Large intestine (tissue), 3 donors: ENCODE data around the gene SHC3. TPM values are rescaled to one million over a fixed set of nuclear protein-coding genes. Genes with fewer than 3 reads are reported as not detected.

ENCODE experiments used
- DNase-seq, 2 donors: peaks; one replicate each; pipeline versions ENCODE4 v3.0.0 to v3.0.0-alpha.2; 2013
- H3K27ac ChIP-seq: one replicate; pipeline ENCODE4 v1.5.1; 2013; ENCODE audit warnings: low read length
- H3K27me3 ChIP-seq: 2 replicates; pipeline ENCODE4 v1.6.1; 2013; ENCODE audit warnings: low read length; ENCODE audit not compliant: control insufficient read depth, insufficient read depth
- H3K36me3 ChIP-seq: 2 replicates; pipeline ENCODE4 v1.6.1; 2013; ENCODE audit warnings: low read length; ENCODE audit not compliant: control insufficient read depth, insufficient read depth
- H3K4me1 ChIP-seq: one replicate; pipeline ENCODE4 v1.6.1; 2013; ENCODE audit warnings: low read length; ENCODE audit not compliant: control insufficient read depth, insufficient read depth
- H3K4me3 ChIP-seq: one replicate; pipeline ENCODE4 v1.5.1; 2013; ENCODE audit warnings: low read length
- H3K9me3 ChIP-seq: one replicate; pipeline ENCODE4 v1.6.1; 2013; ENCODE audit warnings: mild to moderate bottlenecking, low read depth, low read length, moderate library complexity; ENCODE audit not compliant: control insufficient read depth
- WGBS: methylation state at CpG from one replicate; pipeline ENCODE4 v1.1.5; 2013; ENCODE audit warnings: low lambda C conversion rate; ENCODE audit not compliant: insufficient coverage; 5-methylcytosine and 5-hydroxymethylcytosine counted together
- polyA plus RNA-seq: library from polyadenylated mRNA; unstranded; fragments of 120-200 nt; gene quantifications from one replicate; pipeline ENCODE4 v1.2.1, GENCODE V29; 2013

The SHC3 gene
- polyA plus RNA-seq, 1 donor: 0.69 TPM

GRCh38 chr9:89186960-89187359, 8.3 kb upstream of the SHC3 start:
- Histone ChIP-seq H3K36me3 (no peaks in the 10 kb centered on the region), H3K4me3 (no peak overlapping the region), H3K27ac (no peak overlapping the region), H3K4me1 (no peaks in the 10 kb centered on the region), H3K9me3 (no peaks in the 10 kb centered on the region), H3K27me3 (peaks cover 2% of the 10 kb centered on the region)
- no peak for DNase-seq
- WGBS: 89% methylated on average over 4 of the region's 5 CpGs

- DNase-seq: peak in 1 of 2 donors; percentile 10
These were observed 7.4 kb upstream of the SHC3 start for GRCh38 chr9:89185980-89186379.

GRCh38 chr9:89183146-89183545, 4.5 kb upstream of the SHC3 start:
- Histone ChIP-seq H3K4me1 (peaks cover 18% of the 10 kb centered on the region), H3K27me3 (peaks cover 10% of the 10 kb centered on the region), H3K9me3 (no peaks in the 10 kb centered on the region), H3K4me3 (no peak overlapping the region), H3K36me3 (no peaks in the 10 kb centered on the region), H3K27ac (no peak overlapping the region)
- DNase-seq: no peak
- WGBS: no CpG with 5 or more reads among the region's 3 CpGs

More at GRCh38 chr9:89185980-89186379, 7.4 kb upstream of the SHC3 start:
- Histone ChIP-seq H3K36me3 (no peaks in the 10 kb centered on the region), H3K9me3 (no peaks in the 10 kb centered on the region), H3K27me3 (peaks cover 2% of the 10 kb centered on the region), H3K4me1 (no peaks in the 10 kb centered on the region), H3K27ac (no peak overlapping the region), H3K4me3 (no peak overlapping the region)
- WGBS: 80% methylated on average over 1 of the region's 5 CpGs

- no peak overlapping the region for H3K4me3 ChIP-seq
- H3K36me3 ChIP-seq: no peaks in the 10 kb centered on the region
- peaks cover 16% of the 10 kb centered on the region for H3K27me3 ChIP-seq
- H3K27ac ChIP-seq: no peak overlapping the region
- WGBS: 89% methylated on average over 5 of the region's 10 CpGs
- H3K9me3 ChIP-seq: no peaks in the 10 kb centered on the region
- peaks cover 18% of the 10 kb centered on the region for H3K4me1 ChIP-seq
- no peak for DNase-seq
These were observed 3.8 kb upstream of the SHC3 start for GRCh38 chr9:89182369-89182768.

GRCh38 chr9:89179895-89180734, 1.5 kb upstream of the SHC3 start:
- Histone ChIP-seq H3K9me3 (no peaks in the 10 kb centered on the region), H3K4me1 (peaks cover 18% of the 10 kb centered on the region), H3K4me3 (peak overlapping the region; percentile 35), H3K36me3 (no peaks in the 10 kb centered on the region), H3K27me3 (peaks cover 32% of the 10 kb centered on the region), H3K27ac (peak overlapping the region; percentile 74)
- peak; percentile 90 to 93 for DNase-seq
- WGBS: 9% methylated on average over 4 of the region's 35 CpGs

- DNase-seq: no peak
- H3K36me3 ChIP-seq: no peaks in the 10 kb centered on the region
- peak overlapping the region; percentile 35 for H3K4me3 ChIP-seq
- no CpG with 5 or more reads among the region's 4 CpGs for WGBS
- H3K9me3 ChIP-seq: no peaks in the 10 kb centered on the region
- H3K27ac ChIP-seq: peak overlapping the region; percentile 74
- H3K27me3 ChIP-seq: peaks cover 36% of the 10 kb centered on the region
- H3K4me1 ChIP-seq: peaks cover 18% of the 10 kb centered on the region
These were observed 899 bp upstream of the SHC3 start for GRCh38 chr9:89179540-89179894.

GRCh38 chr9:89178830-89179539, 367 bp upstream of the SHC3 start:
- Histone ChIP-seq H3K27ac (peak overlapping the region; percentile 74), H3K27me3 (peaks cover 39% of the 10 kb centered on the region), H3K4me1 (peaks cover 18% of the 10 kb centered on the region), H3K36me3 (no peaks in the 10 kb centered on the region), H3K4me3 (peak overlapping the region; percentile 22), H3K9me3 (no peaks in the 10 kb centered on the region)
- WGBS: 79% methylated on average over 6 of the region's 11 CpGs
- DNase-seq: no peak

- WGBS: no CpG with 5 or more reads among the region's 38 CpGs
These were observed 1.3 kb downstream of the SHC3 start for GRCh38 chr9:89177012-89177943.

GRCh38 chr9:89175828-89176261, 2.8 kb downstream of the SHC3 start:
- H3K4me1 ChIP-seq: peaks cover 18% of the 10 kb centered on the region
- no peaks in the 10 kb centered on the region for H3K9me3 ChIP-seq
- H3K27me3 ChIP-seq: peaks cover 39% of the 10 kb centered on the region
- no peak overlapping the region for H3K4me3 ChIP-seq
- peak in 1 of 2 donors; percentile 17 for DNase-seq
- 75% methylated on average over 2 of the region's 5 CpGs for WGBS
- H3K36me3 ChIP-seq: no peaks in the 10 kb centered on the region
- no peak overlapping the region for H3K27ac ChIP-seq

More at GRCh38 chr9:89177012-89177943, 1.3 kb downstream of the SHC3 start:
- Histone ChIP-seq H3K9me3 (no peaks in the 10 kb centered on the region), H3K36me3 (no peaks in the 10 kb centered on the region), H3K4me3 (peak overlapping the region; percentile 18), H3K4me1 (peaks cover 18% of the 10 kb centered on the region), H3K27me3 (peaks cover 39% of the 10 kb centered on the region), H3K27ac (no peak overlapping the region)
- DNase-seq: peak in 1 of 2 donors; percentile 29

- no peaks in the 10 kb centered on the region for H3K9me3 ChIP-seq
- no peak overlapping the region for H3K27ac ChIP-seq
- no peaks in the 10 kb centered on the region for H3K36me3 ChIP-seq
- no CpG with 5 or more reads among the region's 6 CpGs for WGBS
- no peak for DNase-seq
- no peak overlapping the region for H3K4me3 ChIP-seq
- peaks cover 9% of the 10 kb centered on the region for H3K4me1 ChIP-seq
- H3K27me3 ChIP-seq: peaks cover 39% of the 10 kb centered on the region
These were observed 4.3 kb downstream of the SHC3 start for GRCh38 chr9:89174291-89174690.
